Transverse colon (tissue), 4 donors: Measurements from ENCODE around the gene MLLT10. TPM values are rescaled to one million over a fixed set of nuclear protein-coding genes. Genes with fewer than 3 reads are reported as not detected.

Experiments
- DNase-seq: peaks from one replicate; pipeline ENCODE4 v3.0.0-alpha.2; 2019
- H3K27ac ChIP-seq, 4 donors: fragments of 200-600 bp; sonication (generic); 2 replicates each; pipeline ENCODE4 v1.5.1; 2016 to 2018; ENCODE audit warnings: inconsistent platforms in 4 of 4
- H3K27me3 ChIP-seq: fragments of 200-600 bp; sonication (generic); 2 replicates; pipeline ENCODE4 v1.5.1; 2017; ENCODE audit warnings: inconsistent platforms
- H3K36me3 ChIP-seq, 4 donors: fragments of 200-600 bp; sonication (generic); 2 replicates each; pipeline ENCODE4 v1.5.1; 2017 to 2019; ENCODE audit warnings: inconsistent platforms in 4 of 4
- H3K4me1 ChIP-seq, 4 donors: fragments of 200-600 bp; sonication (generic); 2 replicates each; pipeline ENCODE4 v1.5.1; 2017 to 2020; ENCODE audit warnings: inconsistent platforms in 4 of 4
- H3K4me3 ChIP-seq, 4 donors: fragments of 200-600 bp; sonication (generic); 1 replicate in 1 of 4; 2 replicates in 3 of 4; pipeline versions ENCODE4 v1.5.1 to v1.6.1; 2017 to 2019; ENCODE audit warnings: inconsistent platforms in 4 of 4
- H3K9me3 ChIP-seq, 2 donors: fragments of 200-600 bp; sonication (generic); 2 replicates each; pipeline ENCODE4 v1.5.1; 2017 to 2019; ENCODE audit warnings: inconsistent platforms in 2 of 2
- CTCF ChIP-seq, 5 experiments: fragments of 200-600 bp in 3 of 5; fragments of 450-650 bp in 2 of 5; sonication (generic) in 3 of 5; IDR thresholded peaks; 1 replicate in 2 of 5; 2 replicates in 3 of 5; pipeline ENCODE4 v1.5.1; 2016 to 2017; ENCODE audit warnings: antibody characterized with exemption in 5 of 5, inconsistent platforms in 3 of 5, mild to moderate bottlenecking in 2 of 5, moderate library complexity in 1 of 5
- EP300 ChIP-seq: sonication (generic); formaldehyde crosslinking; IDR thresholded peaks from one replicate; pipeline ENCODE4 v1.6.1; 2017; ENCODE audit warnings: antibody characterized with exemption, low read depth
- POLR2A ChIP-seq: fragments of 450-650 bp; IDR thresholded peaks from one replicate; pipeline ENCODE4 v1.6.1; 2016; ENCODE audit warnings: antibody characterized with exemption, mild to moderate bottlenecking, moderate library complexity
- POLR2AphosphoS5 ChIP-seq, 3 donors: sonication (generic); formaldehyde crosslinking; IDR thresholded peaks; one replicate each; pipeline ENCODE4 v1.6.1; 2016; ENCODE audit warnings: antibody characterized with exemption in 3 of 3
- WGBS, 2 donors: methylation state at CpG; one replicate each; pipeline ENCODE4 v1.1.5; 2018; ENCODE audit warnings: low coverage in 1 of 2; 5-methylcytosine and 5-hydroxymethylcytosine counted together
- in situ Hi-C, 4 donors: fragments of 200-750 bp; cut with MboI; loops; one replicate each; pipeline versions ENCODE4 v1.15.0 to v1.15.1; 2017; ENCODE audit warnings: low sequenced_read_pairs in 3 of 4, low pct_ligation_motif_present in 1 of 4, low pct_unique_long_range_greater_than_20kb in 1 of 4
- intact Hi-C: fragments of 100-400 bp; cut with DNase I; formaldehyde crosslinking; loops from one replicate; pipeline ENCODE4 v1.15.1; 2023; ENCODE audit warnings: low total_unique reads
- total RNA-seq, 4 donors: library from RNA; depleted of rRNA; stranded (reverse); fragments of >200 nt; gene quantifications; one replicate each; pipeline ENCODE4 v1.1.0, GENCODE V29; 2016

The MLLT10 gene
- total RNA-seq, 4 donors from 2014 or later: 12.0 to 43.0 (median 28.5) TPM

DNA sequence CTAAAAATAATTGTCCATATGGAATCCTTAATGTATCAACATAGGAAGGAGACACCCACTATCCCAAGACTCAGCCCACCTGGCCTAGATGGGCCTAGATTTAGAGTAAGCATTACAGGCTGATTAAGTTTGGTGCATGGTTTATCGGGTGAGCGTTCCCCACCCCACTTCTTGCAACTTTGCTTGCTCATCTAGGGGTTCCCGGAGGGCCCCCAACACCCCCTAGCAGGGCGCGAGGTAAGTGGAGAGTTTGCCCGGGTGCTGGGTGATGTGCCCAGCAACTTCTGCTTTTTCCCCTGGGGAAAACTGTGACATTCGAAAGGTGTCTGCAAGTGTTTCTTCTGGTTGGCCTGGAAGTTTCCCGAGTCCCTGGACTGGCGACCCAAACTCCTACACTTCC is 40.2 kb upstream of the MLLT10 start:
- no peaks in the 10 kb centered on the region for H3K36me3 ChIP-seq
- in situ Hi-C loops (loop anchor here (10.0 to 25.0 kb wide), 8 partner anchors 206 to 1501 kb away; no protein-coding TSS in a partner anchor), intact Hi-C loops (loop anchor here (10.0 kb wide), 1 partner anchor 209 kb away; no protein-coding TSS in a partner anchor)
- peaks cover 75% of the 10 kb centered on the region for H3K27me3 ChIP-seq
- no peak overlapping the region for H3K27ac ChIP-seq
- DNase-seq: no peak
- no peaks in the 10 kb centered on the region for H3K9me3 ChIP-seq
- no peak overlapping the region for H3K4me3 ChIP-seq
- 0 to 54% methylated on average over 2 to 9 of the region's 9 CpGs for WGBS, 2 donors
- TF ChIP-seq POLR2AphosphoS5 (IDR thresholded peaks at IDR 0.05) (no peak), EP300 (no peak), POLR2A (no peak), CTCF (IDR thresholded peaks at IDR 0.05) (no peak)
- H3K4me1 ChIP-seq: peaks cover 0 to 36% (median 31%) of the 10 kb centered on the region in 4 donors

GRCh38 chr10:21494191-21495001 is 39.6 kb upstream of the MLLT10 start:
- no peak for DNase-seq
- peaks cover 0 to 36% (median 31%) of the 10 kb centered on the region in 4 donors for H3K4me1 ChIP-seq
- 18% methylated on average over 56 of the region's 66 CpGs; no CpG with 5 or more reads in 1 of the 2 donors for WGBS, 2 donors
- peaks cover 77% of the 10 kb centered on the region for H3K27me3 ChIP-seq
- H3K36me3 ChIP-seq: no peaks in the 10 kb centered on the region
- no peaks in the 10 kb centered on the region for H3K9me3 ChIP-seq
- H3K27ac ChIP-seq: peak overlapping the region in 3 of 4 donors; percentile 4 to 58 (median 12)
- intact Hi-C loops (loop anchor here (5.0 to 10.0 kb wide), 3 partner anchors 43 to 238 kb away; no protein-coding TSS in a partner anchor), in situ Hi-C loops (loop anchor here (10.0 to 25.0 kb wide), 8 partner anchors 207 to 1500 kb away; no protein-coding TSS in a partner anchor)
- H3K4me3 ChIP-seq: peak overlapping the region; percentile 12 to 62 (median 48)
- no peak for TF ChIP-seq EP300
- TF ChIP-seq POLR2A: no peak
- TF ChIP-seq CTCF (IDR thresholded peaks at IDR 0.05): no peak
- no peak for TF ChIP-seq POLR2AphosphoS5 (IDR thresholded peaks at IDR 0.05)

- peaks cover 77% of the 10 kb centered on the region for H3K27me3 ChIP-seq
- no peaks in the 10 kb centered on the region for H3K36me3 ChIP-seq
- peak overlapping the region; percentile 28 to 62 (median 48) for H3K4me3 ChIP-seq
- no peak for DNase-seq
- peaks cover 0 to 40% (median 31%) of the 10 kb centered on the region in 4 donors for H3K4me1 ChIP-seq
- no peaks in the 10 kb centered on the region for H3K9me3 ChIP-seq
- intact Hi-C loops: loop anchor here (5.0 to 10.0 kb wide), 3 partner anchors 42 to 237 kb away; no protein-coding TSS in a partner anchor
- in situ Hi-C loops: loop anchor here (10.0 to 25.0 kb wide), 8 partner anchors 208 to 1500 kb away; no protein-coding TSS in a partner anchor
- 2 to 8% methylated on average over 23 to 42 of the region's 42 CpGs for WGBS, 2 donors
- H3K27ac ChIP-seq: peak overlapping the region; percentile 12 to 60 (median 58)
- TF ChIP-seq EP300 (no peak), CTCF (IDR thresholded peaks at IDR 0.05) (no peak), POLR2AphosphoS5 (IDR thresholded peaks at IDR 0.05) (no peak), POLR2A (no peak)
Measured at GRCh38 chr10:21495002-21495751, 38.9 kb upstream of the MLLT10 start.
